SK-N-SH (cell line): Measurements from ENCODE around the gene RGS7. TPM values are rescaled to one million over a fixed set of nuclear protein-coding genes. Genes with fewer than 3 reads are reported as not detected.

Source experiments
- CTCF ChIA-PET: fragments of 300-600, 350-600 bp; formaldehyde crosslinking; extraction: SDS; loops from one replicate; lab custom pipeline; 2021; lab: Yijun Ruan, JAX
- POLR2A ChIA-PET: fragments of 350-600 bp; sonication (Branson Sonifier 250); formaldehyde crosslinking; extraction: SDS; loops from one replicate; lab custom pipeline; 2020; ENCODE audit warnings: antibody characterized with exemption, inconsistent platforms; lab: Yijun Ruan, JAX
- DNase-seq: peaks from one replicate; pipeline ENCODE4 v3.0.0; 2012
- H2AFZ ChIP-seq: fragments of 200-600 bp; sonication (generic); 2 replicates; pipeline ENCODE4 v1.8.1; 2016; ENCODE audit warnings: antibody characterized with exemption, mild to moderate bottlenecking, low read depth
- H3F3A ChIP-seq: fragments of 200-600 bp; sonication (generic); replicated peaks from 2 replicates; pipeline ENCODE3; 2016; ENCODE audit warnings: antibody characterized with exemption, mild to moderate bottlenecking; ENCODE audit not compliant: insufficient read depth
- H3K27ac ChIP-seq, 2 experiments: fragments of 200-500 bp in 1 of 2; fragments of 200-600 bp in 1 of 2; sonication (Bioruptor generic) in 1 of 2; sonication (generic), shearing (Covaris generic) in 1 of 2; 2 replicates each; pipeline versions ENCODE4 v1.5.1 to v1.6.1; 2014 to 2016; ENCODE audit warnings: low read depth in 2 of 2, inconsistent platforms in 1 of 2, low read length in 1 of 2, mild to moderate bottlenecking in 1 of 2, mixed read lengths in 1 of 2
- H3K27me3 ChIP-seq: fragments of 200-600 bp; sonication (generic), shearing (Covaris generic); 2 replicates; pipeline ENCODE4 v1.6.1; 2016; ENCODE audit warnings: mixed run types; ENCODE audit not compliant: insufficient read depth
- H3K36me3 ChIP-seq, 2 experiments: fragments of 200-500 bp in 1 of 2; fragments of 200-600 bp in 1 of 2; sonication (Bioruptor generic) in 1 of 2; sonication (generic) in 1 of 2; replicated peaks in 1 of 2; 2 replicates each; pipeline versions ENCODE3 to v1.5.1; 2014 to 2016; ENCODE audit warnings: low read length in 1 of 2, mild to moderate bottlenecking in 1 of 2; ENCODE audit not compliant: insufficient read depth in 2 of 2, control insufficient read depth in 1 of 2
- H3K4me1 ChIP-seq, 2 experiments: fragments of 200-500 bp in 1 of 2; fragments of 200-600 bp in 1 of 2; sonication (Bioruptor generic) in 1 of 2; sonication (generic), shearing (Covaris generic) in 1 of 2; 2 replicates each; pipeline versions ENCODE4 v1.5.1 to v1.6.1; 2014 to 2016; ENCODE audit warnings: low read depth in 1 of 2, low read length in 1 of 2, mixed run types in 1 of 2; ENCODE audit not compliant: insufficient read depth in 2 of 2, control insufficient read depth in 1 of 2
- H3K4me2 ChIP-seq: fragments of 200-600 bp; sonication (generic), shearing (Covaris generic); 2 replicates; pipeline ENCODE4 v1.6.1; 2017; ENCODE audit warnings: mixed run types
- H3K4me3 ChIP-seq, 2 experiments: fragments of 200-500 bp in 1 of 2; fragments of 200-600 bp in 1 of 2; sonication (Bioruptor generic) in 1 of 2; sonication (generic), shearing (Covaris generic) in 1 of 2; 2 replicates each; pipeline versions ENCODE4 v1.5.1 to v1.8.1; 2014 to 2016; ENCODE audit warnings: low read depth in 2 of 2, inconsistent platforms in 1 of 2, low read length in 1 of 2, mild to moderate bottlenecking in 1 of 2, mixed read lengths in 1 of 2, moderate library complexity in 1 of 2
- H3K79me2 ChIP-seq: fragments of 200-600 bp; sonication (generic); 2 replicates; pipeline ENCODE4 v1.8.1; 2017; ENCODE audit warnings: mild to moderate bottlenecking; ENCODE audit not compliant: insufficient read depth
- H3K9ac ChIP-seq: fragments of 200-600 bp; sonication (generic); 2 replicates; pipeline ENCODE4 v1.6.1; 2017; ENCODE audit warnings: mixed run types
- H3K9me2 ChIP-seq: fragments of 200-600 bp; sonication (generic); 2 replicates; pipeline ENCODE4 v1.6.1; 2017; ENCODE audit warnings: mixed run types
- H3K9me3 ChIP-seq: fragments of 200-600 bp; sonication (generic); 2 replicates; pipeline ENCODE4 v1.6.1; 2017; ENCODE audit warnings: mixed run types, mild to moderate bottlenecking, moderate library complexity
- H4K20me1 ChIP-seq: fragments of 200-600 bp; sonication (generic); 2 replicates; pipeline ENCODE4 v1.6.1; 2017; ENCODE audit warnings: mild to moderate bottlenecking, mixed run types; ENCODE audit not compliant: insufficient read depth
- CTCF ChIP-seq: fragments of 200-600 bp; sonication (generic); IDR thresholded peaks from 2 replicates; pipeline ENCODE4 v1.6.1; 2017; ENCODE audit warnings: antibody characterized with exemption, mild to moderate bottlenecking, moderate library complexity
- EP300 ChIP-seq, 2 experiments: IDR thresholded peaks; 2 replicates each; pipeline versions ENCODE4 v1.4.0 to v1.6.1; 2012; ENCODE audit warnings: borderline replicate concordance in 1 of 2, low read depth in 1 of 2, low read length in 1 of 2
- EZH2phosphoT487 ChIP-seq: fragments of 200-600 bp; sonication (generic); IDR thresholded peaks from 2 replicates; pipeline ENCODE4 v1.6.1; 2017; ENCODE audit warnings: low read depth, mixed run types, mild to moderate bottlenecking, antibody characterized with exemption, moderate library complexity, borderline replicate concordance
- FOSL2 ChIP-seq: IDR thresholded peaks from 2 replicates; pipeline ENCODE4 v1.4.0; 2012; ENCODE audit warnings: low read depth, mild to moderate bottlenecking, moderate library complexity, borderline replicate concordance
- FOXM1 ChIP-seq: IDR thresholded peaks from 2 replicates; pipeline ENCODE4 v1.4.0; 2012; ENCODE audit warnings: low read depth, mild to moderate bottlenecking
- GATA2 ChIP-seq: sonication (generic); formaldehyde crosslinking; IDR thresholded peaks from 2 replicates; pipeline ENCODE4 v1.5.0; 2020; ENCODE audit warnings: mild to moderate bottlenecking, missing genetic modification reagents
- JUND ChIP-seq: IDR thresholded peaks from 2 replicates; pipeline ENCODE4 v1.4.0; 2012
- NFIC ChIP-seq: IDR thresholded peaks from 2 replicates; pipeline ENCODE4 v1.4.0; 2012; ENCODE audit warnings: borderline replicate concordance
- PBX3 ChIP-seq: IDR thresholded peaks from 2 replicates; pipeline ENCODE4; 2012
- RCOR1 ChIP-seq: fragments of 150-350 bp; IDR thresholded peaks from 2 replicates; pipeline ENCODE4 v1.6.1; 2017; ENCODE audit warnings: antibody characterized with exemption, low read length
- REST ChIP-seq: IDR thresholded peaks from 2 replicates; pipeline ENCODE4 v1.6.1; 2012; ENCODE audit warnings: mild to moderate bottlenecking, low read depth, low read length, moderate library complexity
- RXRA ChIP-seq: IDR thresholded peaks from 2 replicates; pipeline ENCODE4 v1.4.0; 2012; ENCODE audit warnings: low read depth, mild to moderate bottlenecking, borderline replicate concordance
- TAF1 ChIP-seq: IDR thresholded peaks from 2 replicates; pipeline ENCODE4 v1.6.1; 2012; ENCODE audit warnings: low read depth, mild to moderate bottlenecking, low read length, moderate library complexity, borderline replicate concordance
- TCF12 ChIP-seq: IDR thresholded peaks from 2 replicates; pipeline ENCODE4 v1.4.0; 2012
- YY1 ChIP-seq: IDR thresholded peaks from 2 replicates; pipeline ENCODE4 v1.4.0; 2012; ENCODE audit warnings: low read depth, mild to moderate bottlenecking
- WGBS: methylation state at CpG from one replicate; pipeline ENCODE4 v1.1.6; 2017; ENCODE audit warnings: low lambda C conversion rate; 5-methylcytosine and 5-hydroxymethylcytosine counted together
- polyA plus RNA-seq, 3 experiments: library from polyadenylated mRNA; depleted of rRNA; stranded (reverse); fragments of >200 nt; gene quantifications; 2 replicates each; pipeline ENCODE4 v1.2.3, GENCODE V29; 2012
- TF ChIP-seq, protein P1 (sequence below): IDR thresholded peaks from 2 replicates; pipeline ENCODE4 v1.4.0; 2012; ENCODE audit warnings: low read depth, borderline replicate concordance

RGS7 gene
- polyA plus RNA-seq, 1 of the 3 experiments (the other 2 are of a cell fraction), result 0.36 TPM

GRCh38 chr1:240806200-240806745 lies 550.7 kb downstream of the RGS7 start:
- peak overlapping the region; percentile 56; the same call in 1 of the 2 replicates for H2AFZ ChIP-seq
- no peak for DNase-seq
- no peak overlapping the region for H3K9ac ChIP-seq
- H3K4me2 ChIP-seq, result no peak overlapping the region
- POLR2A ChIA-PET, result no interaction called here
- no peaks in the 10 kb centered on the region for H3K9me3 ChIP-seq
- no peaks in the 10 kb centered on the region for H3K9me2 ChIP-seq
- 55% methylated on average over 5 of the region's 5 CpGs for WGBS
- TF ChIP-seq JUND (peak; percentile 13; the same call in 1 of the 2 replicates), TCF12 (peak; percentile 39; the same call in 1 of the 2 replicates), YY1 (no peak), PBX3 (peak; percentile 83)
- peaks cover 25% of the 10 kb centered on the region for H3F3A ChIP-seq
- H3K27ac ChIP-seq, result peak overlapping the region in 1 of 2 experiments; percentile 5; a peak in 1 of 4 replicates
- H4K20me1 ChIP-seq, result no peaks in the 10 kb centered on the region
- no peak overlapping the region for H3K4me3 ChIP-seq
- peaks cover 8 to 20% of the 10 kb centered on the region in 2 experiments; a peak in 2 of 4 replicates for H3K4me1 ChIP-seq
- H3K36me3 ChIP-seq, result no peaks in the 10 kb centered on the region
- no peaks in the 10 kb centered on the region for H3K27me3 ChIP-seq
- no peaks in the 10 kb centered on the region for H3K79me2 ChIP-seq
- CTCF ChIA-PET, result no interaction called here

DNA sequence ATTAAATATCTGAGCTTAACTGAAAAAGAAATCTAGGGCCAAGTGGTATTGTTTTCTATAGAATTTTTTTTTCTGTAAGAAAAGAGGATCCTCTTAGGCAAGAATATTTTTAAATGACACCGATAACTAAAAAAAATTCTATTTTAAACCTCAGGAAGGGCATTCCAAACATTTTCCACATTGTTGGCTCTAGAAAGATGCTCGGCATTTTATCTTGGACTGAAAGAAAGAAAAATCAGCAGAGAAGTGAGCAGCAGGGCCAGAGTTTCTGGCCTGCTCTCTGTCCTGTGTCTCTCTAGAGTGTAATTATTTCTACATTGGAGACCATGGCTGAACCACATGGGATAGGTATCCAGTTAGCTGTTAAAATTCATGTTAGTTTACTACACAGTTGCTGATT lies 552.5 kb downstream of the RGS7 start:
- Histone ChIP-seq H3K27ac (peak overlapping the region; percentile 48 to 88; a peak in 3 of 4 replicates), H3K4me2 (peak overlapping the region; percentile 36; the same call in 1 of the 2 replicates), H3F3A (peaks cover 25% of the 10 kb centered on the region), H3K9ac (no peak overlapping the region; the same call in 1 of the 2 replicates), H3K4me1 (peaks cover 4 to 21% of the 10 kb centered on the region in 2 experiments; a peak in 2 of 4 replicates), H3K79me2 (no peaks in the 10 kb centered on the region), H3K27me3 (no peaks in the 10 kb centered on the region), H3K36me3 (no peaks in the 10 kb centered on the region), H4K20me1 (no peaks in the 10 kb centered on the region), H3K4me3 (no peak overlapping the region; a peak in 1 of 4 replicates), H3K9me3 (no peaks in the 10 kb centered on the region), H3K9me2 (no peaks in the 10 kb centered on the region), H2AFZ (peak overlapping the region; percentile 67; the same call in 1 of the 2 replicates)
- WGBS, result 21% methylated on average over 2 of the region's 2 CpGs
- ChIA-PET CTCF (no interaction called here), POLR2A (no interaction called here)
- no peak for DNase-seq
- peak; percentile 45; the same call in 1 of the 2 replicates for TF ChIP-seq RXRA
- no peak for TF ChIP-seq RCOR1
- TF ChIP-seq TCF12, result peak; percentile 77
- TF ChIP-seq FOSL2, result peak; percentile 19; the same call in 1 of the 2 replicates
- no peak for TF ChIP-seq CTCF
- peak; percentile 50; the same call in 1 of the 2 replicates for TF ChIP-seq JUND
- TF ChIP-seq TAF1, result no peak
- TF ChIP-seq EZH2phosphoT487, result no peak
- TF ChIP-seq, protein P1, sequence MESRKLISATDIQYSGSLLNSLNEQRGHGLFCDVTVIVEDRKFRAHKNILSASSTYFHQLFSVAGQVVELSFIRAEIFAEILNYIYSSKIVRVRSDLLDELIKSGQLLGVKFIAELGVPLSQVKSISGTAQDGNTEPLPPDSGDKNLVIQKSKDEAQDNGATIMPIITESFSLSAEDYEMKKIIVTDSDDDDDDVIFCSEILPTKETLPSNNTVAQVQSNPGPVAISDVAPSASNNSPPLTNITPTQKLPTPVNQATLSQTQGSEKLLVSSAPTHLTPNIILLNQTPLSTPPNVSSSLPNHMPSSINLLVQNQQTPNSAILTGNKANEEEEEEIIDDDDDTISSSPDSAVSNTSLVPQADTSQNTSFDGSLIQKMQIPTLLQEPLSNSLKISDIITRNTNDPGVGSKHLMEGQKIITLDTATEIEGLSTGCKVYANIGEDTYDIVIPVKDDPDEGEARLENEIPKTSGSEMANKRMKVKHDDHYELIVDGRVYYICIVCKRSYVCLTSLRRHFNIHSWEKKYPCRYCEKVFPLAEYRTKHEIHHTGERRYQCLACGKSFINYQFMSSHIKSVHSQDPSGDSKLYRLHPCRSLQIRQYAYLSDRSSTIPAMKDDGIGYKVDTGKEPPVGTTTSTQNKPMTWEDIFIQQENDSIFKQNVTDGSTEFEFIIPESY, result no peak
- TF ChIP-seq REST, result no peak
- TF ChIP-seq NFIC, result peak; percentile 86
- TF ChIP-seq EP300 (IDR thresholded peaks at IDR 0.05; ENCODE audit: borderline replicate concordance in 1 of 2, low read depth in 1 of 2, low read length in 1 of 2), result peak in 1 of 2 experiments; percentile 87; a peak in 2 of 4 replicates
- no peak for TF ChIP-seq GATA2 (CRISPR knock-in tag)
- peak; percentile 61; the same call in 1 of the 2 replicates for TF ChIP-seq FOXM1
- peak; percentile 65 for TF ChIP-seq PBX3
